GM21447 (cell line): ENCODE measurements around the gene KCNQ1OT1.

Source experiments
- ATAC-seq: cut with Tn5 transposase; IDR thresholded peaks from one replicate; pipeline ENCODE4 v1.9.1; 2021; ENCODE audit not compliant: unreplicated experiment

The KCNQ1OT1 gene

DNA sequence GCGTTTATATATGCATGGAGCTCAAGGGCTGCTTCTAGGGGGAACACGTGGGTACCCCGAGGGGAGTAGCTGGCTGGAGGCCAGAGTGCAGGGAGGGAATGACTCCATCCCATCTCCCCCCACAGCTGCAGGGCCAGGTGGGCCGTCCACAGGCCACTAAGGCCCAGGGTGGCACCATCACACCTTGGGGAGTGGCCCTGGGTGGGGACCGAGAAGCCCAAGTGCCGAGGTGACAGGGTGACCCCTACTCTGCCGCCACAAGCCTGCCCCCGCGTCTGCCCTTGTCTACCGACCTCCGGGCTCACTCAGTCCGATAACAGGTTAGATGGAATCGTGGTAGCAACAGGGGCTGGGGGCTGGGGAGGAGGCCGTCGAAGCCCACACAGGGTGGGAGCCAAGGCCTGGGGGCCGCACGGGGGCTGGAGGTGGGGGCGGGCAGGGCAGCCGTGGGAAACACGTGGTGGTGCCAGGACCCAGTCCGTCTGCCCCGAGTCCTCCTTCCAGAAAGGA, 125.7 kb downstream of the KCNQ1OT1 start:
- ATAC-seq = no peak

DNA sequence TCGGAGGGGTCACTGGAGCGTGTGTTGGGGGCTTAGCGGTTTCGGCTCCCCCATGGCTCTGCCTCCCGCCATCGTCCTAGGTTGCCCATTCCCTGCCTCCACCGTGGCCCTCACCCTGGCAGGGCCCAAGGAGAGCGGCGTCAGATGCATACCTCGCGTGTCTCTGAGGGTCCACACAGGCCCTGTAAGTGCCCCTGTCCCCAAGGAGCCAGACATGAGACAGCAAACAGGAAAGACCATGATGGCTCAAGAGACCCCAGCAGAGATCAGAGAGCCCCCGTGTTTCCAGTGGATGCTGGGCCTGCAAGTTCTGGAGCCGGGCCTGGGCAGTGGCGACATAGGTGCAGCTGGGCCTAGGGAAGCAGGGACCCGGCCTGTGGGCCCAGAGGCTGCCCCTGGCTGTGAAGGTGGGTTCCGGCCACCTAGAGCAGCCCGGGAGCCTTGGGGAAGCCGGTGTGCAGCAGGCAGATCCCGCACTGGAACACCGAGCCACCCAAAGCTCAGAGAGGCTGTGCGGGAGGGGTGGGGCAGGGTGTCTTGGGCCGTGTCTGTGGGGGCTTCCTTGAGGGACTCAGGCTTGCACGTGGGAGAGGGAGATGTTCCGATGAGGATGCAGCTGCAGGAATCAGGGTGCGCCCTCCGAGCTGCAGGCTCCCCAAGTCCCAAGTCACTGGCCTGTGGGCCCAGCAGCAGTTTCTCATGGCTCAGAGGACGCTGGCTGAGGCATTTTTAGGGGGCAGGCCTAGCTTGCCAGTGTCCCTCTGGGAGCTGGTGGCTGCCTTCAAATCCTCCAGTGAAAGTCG, 126.4 kb downstream of the KCNQ1OT1 start:
- ATAC-seq = no peak

DNA sequence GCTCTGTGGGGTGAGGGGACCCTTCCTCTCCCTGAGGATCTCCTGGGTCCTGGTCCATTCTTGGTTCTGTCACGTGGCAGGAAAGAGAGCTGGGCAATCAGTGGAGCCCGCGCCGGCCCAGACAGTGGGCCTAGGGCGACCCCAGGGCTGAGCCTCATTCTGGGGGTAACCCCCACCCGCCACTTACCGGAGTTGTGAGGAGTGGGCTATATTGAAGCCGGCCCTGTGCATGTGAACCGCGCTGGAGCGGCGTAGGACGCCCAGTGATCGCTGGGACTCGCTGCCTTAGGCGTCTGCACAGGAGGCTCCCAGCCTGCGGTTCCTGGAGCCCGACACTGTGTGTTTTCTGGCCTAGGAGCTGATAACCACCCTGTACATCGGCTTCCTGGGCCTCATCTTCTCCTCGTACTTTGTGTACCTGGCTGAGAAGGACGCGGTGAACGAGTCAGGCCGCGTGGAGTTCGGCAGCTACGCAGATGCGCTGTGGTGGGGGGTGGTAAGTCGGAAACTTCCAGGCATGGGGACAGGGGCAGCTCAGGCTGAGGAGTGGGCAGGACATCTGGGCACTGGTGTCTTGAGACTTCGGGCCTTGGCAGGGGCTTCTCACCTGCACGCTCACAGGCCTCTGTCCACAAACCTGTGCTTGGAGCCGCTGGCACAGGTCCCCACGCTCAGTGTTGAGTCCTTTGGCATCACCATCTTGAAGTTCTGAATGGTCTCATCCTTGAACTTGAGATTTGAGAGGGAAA, 127.1 kb downstream of the KCNQ1OT1 start:
- no peak for ATAC-seq

DNA sequence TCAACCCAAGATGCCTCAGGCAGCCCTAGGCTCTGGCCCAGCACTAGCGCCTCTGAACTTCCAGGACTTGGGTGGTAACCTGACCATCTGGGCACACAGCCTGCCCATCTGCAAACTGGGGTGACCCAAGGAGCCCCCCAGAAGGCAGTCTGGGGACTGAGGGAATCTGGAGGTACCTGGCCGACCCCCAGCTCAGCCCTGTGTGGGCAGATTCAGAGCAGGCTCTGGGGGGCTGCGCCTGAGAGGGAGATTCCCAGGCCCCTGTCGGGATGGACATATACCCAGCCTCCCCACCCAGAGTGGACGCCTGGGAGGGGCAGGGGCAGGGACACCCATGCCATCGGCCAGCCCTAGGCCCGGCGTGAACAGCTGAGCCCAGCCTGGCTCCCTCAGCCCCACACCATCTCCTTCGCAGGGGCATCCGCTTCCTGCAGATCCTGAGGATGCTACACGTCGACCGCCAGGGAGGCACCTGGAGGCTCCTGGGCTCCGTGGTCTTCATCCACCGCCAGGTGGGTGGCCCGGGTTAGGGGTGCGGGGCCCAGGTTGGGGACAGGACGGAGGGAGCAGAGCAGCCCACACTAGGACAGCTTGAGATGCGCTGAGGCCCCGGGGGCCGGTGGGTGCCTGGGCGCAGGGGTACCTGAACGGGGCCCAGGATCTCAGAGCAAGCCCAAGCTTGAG, 128.1 kb downstream of the KCNQ1OT1 start:
- no peak for ATAC-seq

DNA sequence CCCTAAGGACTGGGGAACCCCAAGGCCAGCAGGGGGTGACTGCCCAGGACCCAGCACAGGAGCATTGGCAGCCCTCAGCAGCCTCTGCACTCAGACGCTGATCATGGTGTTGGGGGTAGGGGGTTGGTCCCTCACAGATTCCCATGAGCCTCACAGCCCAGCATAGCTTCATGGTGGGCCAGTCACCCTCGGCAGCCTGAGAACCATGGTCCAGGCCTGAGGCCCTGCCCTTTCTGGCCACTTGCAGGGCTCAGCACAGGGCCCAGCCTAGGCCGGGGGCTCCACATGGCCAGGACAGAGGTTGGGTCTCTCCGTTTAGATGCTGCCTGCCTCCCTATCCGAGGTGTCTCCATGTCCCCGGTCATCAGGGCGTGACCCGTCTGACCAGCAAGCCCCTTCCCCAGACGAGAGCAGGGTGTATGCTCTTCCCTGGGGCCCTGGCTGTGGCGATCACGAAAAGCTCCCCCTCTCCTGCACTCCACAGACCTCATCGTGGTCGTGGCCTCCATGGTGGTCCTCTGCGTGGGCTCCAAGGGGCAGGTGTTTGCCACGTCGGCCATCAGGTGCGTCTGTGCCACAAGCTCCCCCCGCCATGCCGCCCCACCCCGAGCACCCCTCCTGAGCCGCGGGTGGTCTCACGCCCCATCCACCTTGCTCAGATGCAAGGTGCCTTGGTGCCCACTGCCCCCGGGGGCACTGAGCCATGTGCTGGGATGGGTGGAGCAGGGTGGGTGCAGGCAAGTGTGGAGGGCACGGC, 128.8 kb downstream of the KCNQ1OT1 start:
- no peak for ATAC-seq

DNA sequence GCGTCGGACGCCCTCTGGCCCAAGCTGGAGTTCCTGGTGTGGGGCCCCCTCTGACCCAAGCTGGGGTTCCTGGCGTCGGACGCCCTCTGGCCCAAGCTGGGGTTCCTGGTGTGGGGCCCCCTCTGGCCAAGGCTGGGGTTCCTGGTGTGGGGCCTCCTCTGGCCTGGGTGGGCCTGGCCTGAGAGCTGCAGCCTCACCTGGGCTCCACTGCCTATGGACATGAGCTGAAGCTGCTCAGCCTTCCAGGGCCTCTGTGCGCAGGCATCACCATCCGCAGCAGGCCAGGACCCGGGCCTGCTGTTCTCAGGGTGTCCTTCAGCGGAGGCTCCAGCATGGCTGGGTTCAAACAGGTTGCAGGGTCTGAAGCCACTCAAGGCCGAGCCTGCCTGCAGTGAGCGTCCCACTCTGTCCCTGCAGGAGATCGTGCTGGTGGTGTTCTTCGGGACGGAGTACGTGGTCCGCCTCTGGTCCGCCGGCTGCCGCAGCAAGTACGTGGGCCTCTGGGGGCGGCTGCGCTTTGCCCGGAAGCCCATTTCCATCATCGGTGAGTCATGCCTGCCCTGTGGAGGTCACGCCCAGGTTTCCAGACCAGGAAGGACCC, 129.5 kb downstream of the KCNQ1OT1 start:
- ATAC-seq = no peak

DNA sequence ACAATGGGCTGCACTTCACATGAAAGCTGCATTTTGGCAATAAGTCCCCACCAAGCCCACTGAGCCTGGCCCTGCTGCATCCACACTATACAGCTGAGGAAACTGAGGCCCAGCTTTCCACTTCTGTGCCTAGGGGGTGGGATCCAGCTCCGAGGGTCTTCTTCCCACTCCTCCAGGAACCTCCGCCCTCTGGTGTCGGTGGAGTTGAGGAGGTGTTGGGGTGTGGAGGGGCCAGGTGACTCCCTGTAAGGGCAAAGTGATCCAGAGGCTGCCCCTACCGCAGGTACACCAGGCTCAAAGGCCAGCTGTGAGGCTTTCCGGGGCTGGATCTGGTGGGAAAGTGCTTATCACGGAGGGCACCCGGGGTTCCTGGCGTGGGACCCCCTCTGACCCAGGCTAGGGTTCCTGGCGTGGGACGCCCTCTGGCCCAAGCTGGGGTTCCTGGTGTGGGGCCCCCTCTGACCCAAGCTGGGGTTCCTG, 130.0 kb downstream of the KCNQ1OT1 start:
- ATAC-seq = no peak

DNA sequence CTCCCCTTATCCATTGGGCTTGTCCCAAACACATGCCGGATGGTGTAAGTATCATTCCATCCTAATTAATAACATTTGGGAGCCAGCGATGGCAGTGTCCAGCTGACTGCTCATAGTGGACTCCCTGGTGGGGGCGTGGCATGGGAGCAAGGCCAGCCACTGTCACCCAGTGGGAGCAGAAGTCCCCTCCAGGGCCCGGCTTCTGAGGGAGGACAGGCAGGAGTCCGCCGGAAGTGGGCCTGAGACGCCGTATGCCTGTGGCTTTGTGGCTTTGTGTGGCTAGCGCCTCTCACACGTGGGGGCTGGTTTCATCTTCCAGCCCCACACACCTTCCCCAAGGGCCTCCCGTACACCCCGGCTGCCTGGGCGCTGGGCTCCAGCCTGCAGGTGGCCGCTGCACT, 130.5 kb downstream of the KCNQ1OT1 start:
- no peak for ATAC-seq

DNA sequence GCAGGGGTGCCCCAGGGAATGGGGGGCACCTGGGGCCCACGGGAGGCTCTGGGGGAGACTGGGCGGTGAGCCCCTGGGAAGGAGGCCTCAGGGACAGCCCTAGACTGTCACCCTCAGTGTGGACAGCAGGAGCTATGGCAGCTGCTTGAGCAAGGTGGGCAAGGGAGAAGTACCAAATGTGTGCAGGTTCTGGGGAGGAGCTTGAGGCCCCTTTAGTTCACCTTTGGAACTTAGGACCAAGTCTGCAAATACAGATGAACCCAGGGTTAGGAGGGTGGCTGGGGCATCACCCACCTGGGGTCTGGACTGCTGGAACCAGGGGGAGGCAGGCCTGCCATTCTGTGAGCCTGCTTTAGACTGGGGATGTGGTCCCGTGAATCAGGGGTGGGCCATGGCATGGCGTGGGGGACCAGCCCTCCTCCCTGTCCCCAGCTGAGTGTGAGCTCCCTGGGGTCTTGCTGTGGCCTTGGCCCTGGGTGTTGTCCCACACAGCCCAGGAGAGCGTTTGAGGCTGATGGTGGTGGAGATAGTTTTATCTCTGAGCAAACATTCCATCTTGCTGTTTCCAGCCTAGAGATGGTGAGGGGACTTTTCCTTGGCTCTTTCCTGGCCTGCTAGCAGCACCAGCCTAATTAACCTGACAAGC, 132.6 kb downstream of the KCNQ1OT1 start:
- no peak for ATAC-seq

DNA sequence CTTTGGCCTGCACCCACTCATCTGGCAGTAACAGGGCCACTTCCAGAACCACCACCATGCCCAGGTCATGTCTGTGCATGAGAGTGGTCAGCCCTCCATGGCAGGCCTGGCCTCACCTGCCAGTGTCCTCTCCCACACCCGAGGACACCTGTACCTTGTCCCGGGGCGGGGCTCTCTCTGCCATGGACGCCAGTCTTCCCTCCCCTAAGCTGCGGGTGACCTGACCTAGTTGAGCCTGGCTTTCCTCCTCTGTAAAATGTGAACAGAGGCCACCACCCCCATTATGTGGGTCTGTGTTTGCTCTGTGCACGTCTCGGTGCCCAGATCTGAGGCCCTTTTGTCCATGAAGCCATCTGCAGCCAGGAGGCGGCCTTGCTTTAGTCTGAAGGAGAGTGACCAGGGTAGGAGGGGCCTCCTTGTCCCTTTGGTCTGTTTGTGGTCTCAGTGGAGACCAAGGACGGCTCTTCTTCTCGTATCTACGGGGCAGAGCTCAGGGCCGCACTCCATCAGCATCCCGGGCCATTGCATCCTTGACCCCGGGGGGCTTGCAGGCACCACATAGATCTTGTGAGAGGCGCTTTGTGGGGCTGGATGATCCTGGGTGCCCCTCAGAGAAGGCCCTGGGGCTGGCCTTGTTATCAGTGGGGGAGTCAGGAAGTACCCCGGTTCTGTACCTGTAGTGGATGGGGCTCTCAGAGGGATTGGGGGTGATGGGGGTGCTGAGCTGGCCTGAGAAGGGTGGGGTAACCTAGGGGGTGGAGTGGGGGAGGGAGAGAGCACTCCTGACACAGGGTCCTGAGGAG, 133.4 kb downstream of the KCNQ1OT1 start:
- ATAC-seq = no peak

DNA sequence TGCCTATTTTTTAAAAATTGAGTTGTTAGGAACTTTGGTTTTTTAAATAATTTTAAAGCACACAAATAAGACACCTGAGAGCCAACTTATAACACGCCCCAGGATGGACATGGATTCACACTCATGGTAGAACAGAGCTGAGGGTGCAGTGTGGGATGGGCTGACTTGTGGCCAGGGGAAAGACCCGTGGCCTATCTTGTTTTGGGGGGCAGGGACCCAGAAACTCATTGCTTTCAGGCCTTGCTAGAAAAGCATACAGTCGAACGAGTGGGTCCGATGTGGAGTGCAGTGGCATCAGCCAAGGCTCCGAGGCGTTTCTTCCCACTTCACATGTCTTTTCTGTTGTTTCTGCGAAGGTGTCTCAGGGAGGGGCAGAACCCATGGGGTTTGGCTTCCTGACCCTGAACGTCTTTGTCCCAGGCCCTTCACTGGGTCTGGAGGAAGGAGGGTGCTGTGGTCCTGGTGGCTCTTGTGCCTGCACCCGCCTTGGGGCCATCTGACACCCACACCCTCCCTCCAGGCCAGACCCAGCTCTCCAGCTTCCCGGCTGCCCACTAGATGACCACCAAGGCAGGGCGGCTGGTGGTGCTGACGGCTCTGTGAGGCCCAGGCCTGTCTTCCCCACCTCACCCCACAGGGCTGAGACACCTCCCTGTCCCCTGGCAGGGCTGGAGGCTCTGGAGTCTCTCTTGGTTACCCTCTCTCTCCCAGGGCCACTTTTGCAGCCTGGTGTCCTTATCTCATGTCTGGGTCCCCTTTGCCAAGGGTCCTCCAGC, 134.2 kb downstream of the KCNQ1OT1 start:
- ATAC-seq = no peak

DNA sequence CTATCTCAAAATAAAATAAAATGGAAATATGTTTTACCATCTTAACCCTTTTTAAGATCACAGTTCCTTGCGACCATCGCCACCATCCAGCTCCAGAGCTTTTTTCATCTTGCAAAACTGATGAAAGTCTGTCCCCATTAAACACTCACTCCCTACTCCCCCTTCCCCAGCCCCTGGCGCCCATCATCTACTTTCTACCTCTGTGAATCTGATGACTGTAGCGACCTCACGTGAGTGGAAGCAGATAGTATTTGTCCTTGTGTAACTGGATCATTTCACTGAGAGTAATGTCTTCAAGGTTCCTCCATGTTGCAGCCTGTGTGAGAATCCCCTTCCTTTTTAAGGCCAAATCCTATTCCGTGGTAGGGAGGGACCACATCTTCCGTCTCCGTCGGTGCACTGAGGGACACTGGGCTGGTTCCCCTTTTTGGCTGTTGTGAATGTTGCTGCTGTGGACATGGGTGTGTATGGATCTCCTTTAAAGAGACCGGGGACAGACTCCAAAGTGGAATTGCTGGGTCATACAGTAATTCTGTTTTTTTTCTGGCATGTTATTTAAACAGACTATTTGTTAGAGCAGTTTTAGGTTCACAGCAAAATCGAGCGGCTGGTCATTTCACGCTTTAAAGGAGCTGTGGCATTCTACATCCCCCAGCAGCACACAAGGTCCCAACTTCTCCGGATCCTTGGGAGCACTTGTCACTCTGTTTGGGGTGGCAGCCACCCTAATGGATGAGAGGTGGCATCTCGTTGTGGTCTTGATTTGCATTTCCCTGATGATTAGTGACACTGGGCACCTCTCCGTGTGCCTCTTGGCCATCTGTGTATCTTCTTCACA, 135.0 kb downstream of the KCNQ1OT1 start:
- no peak for ATAC-seq

DNA sequence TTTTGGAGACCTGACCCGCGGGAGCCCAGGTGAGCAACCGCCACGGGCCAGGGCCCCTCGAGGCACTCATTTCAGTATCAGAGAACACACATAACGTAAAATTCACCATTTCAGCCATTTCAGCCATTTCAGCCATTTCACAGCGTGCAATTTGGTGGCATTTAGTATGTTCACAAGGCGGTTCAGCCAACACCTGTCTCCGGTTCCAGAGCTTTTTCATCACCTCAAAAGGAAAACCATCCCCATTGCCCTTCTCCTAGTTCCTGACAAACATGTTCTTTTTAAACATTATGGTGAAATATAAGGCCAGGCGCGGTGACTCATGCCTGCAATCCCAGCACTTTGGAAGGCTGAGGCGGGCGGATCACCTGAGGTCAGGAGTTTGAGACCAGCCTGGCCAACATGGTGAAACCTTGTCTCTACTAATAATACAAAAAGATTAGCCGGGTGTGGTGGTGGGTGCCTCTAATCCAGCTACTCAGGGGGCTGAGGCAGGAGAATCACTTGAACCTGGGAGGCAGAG, 135.7 kb downstream of the KCNQ1OT1 start:
- no peak for ATAC-seq

DNA sequence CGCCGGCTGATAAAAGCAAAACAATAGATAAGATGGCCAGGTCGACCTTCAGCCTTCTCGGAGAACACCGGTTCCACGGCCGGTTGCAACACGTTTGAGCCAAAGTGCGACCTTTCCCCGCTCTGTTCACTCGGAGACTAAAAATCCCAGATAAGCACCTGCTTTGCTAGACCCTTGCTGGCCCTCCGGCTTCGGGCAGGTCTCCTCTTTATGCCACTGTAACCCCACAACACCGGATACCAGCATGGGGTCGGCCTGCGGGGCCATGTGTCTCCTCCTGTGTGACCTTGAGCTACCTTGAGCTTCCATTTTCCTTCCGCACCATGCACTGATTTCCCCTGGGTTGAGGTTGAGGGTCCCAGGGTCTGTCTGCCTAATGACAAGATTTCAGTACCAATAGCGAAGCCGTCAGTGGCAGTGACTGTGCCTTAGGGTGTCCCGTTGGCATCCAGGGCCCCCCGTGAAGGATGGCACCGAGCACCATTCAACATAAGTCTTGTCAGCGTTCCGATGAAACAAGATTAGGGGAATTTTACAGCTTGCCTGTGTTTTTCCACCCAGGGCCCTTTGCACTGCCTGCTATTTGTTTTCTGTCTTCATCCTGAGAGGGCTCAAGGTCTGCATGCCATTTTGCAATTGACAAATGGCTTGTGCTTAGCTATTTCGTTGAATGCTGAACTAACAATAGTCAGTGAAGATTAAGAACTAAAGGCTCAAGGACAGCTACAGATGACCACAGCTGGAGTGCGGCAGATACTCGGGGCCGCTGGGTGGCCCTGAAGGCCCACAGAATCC, 136.4 kb downstream of the KCNQ1OT1 start:
- ATAC-seq = no peak

DNA sequence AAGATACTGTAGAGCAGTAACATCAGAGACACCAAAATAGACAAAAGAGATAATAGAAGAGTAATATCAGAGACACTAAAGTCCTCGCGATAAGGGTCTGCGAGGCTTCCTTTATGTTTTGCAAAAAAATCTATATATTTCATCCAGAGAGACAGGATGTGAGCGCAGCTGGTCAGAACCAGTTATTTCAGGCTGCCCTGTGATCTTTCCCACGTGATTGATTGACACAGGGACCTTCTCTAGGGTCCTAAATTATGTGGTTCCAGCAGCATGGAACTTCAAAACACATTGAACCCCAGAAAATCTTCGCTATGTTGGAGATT, 136.9 kb downstream of the KCNQ1OT1 start:
- no peak for ATAC-seq
